ENCODE measurements around the gene CTSD. TPM values are rescaled to one million over a fixed set of nuclear protein-coding genes. Genes with fewer than 3 reads are reported as not detected.

CTSD gene
- polyA plus RNA-seq, 1 donor from 2014 or later, result 30.5 TPM

DNA sequence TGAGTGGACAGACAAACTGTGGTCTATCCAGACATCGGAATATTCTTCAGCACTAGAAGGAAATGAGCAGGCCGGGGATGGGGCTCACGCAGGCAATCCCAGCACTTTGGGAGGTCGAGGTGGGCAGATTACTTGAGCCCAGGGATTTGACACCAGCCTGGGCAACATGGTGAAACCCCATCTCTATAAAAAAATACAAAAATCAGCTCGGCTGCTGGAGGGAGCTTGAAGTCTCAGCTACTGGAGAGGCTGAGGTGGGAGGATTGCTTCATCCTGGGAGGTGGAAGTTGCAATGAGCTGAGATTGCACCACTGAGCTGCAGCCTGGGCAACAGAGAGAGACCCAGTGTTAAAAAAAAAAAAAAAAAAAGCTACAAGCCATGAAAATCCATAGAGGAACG is 8.0 kb upstream of the CTSD start:
- Histone ChIP-seq H3K4me2 (ENCODE audit: low read length) (no peak overlapping the region), H4K20me1 (ENCODE audit: insufficient read depth) (no peaks in the 10 kb centered on the region), H3K27me3 (ENCODE audit: insufficient read depth, low read depth, low read length) (no peaks in the 10 kb centered on the region), H3F3A (ENCODE audit: insufficient read depth, low read length, poor library complexity, severe bottlenecking) (no peaks in the 10 kb centered on the region), H2AFZ (ENCODE audit: low read depth, low read length) (no peak overlapping the region), H3K4me3 (ENCODE audit: low read length) (no peak overlapping the region), H3K9ac (ENCODE audit: low read length) (no peak overlapping the region), H3K9me3 (ENCODE audit: low read length) (no peaks in the 10 kb centered on the region), H3K79me2 (replicated peaks; ENCODE audit: insufficient read depth, low read length) (no peaks in the 10 kb centered on the region), H3K36me3 (ENCODE audit: insufficient read depth, low read length) (no peaks in the 10 kb centered on the region), H3K9me2 (ENCODE audit: insufficient read depth, low read length) (no peaks in the 10 kb centered on the region), H3K27ac (ENCODE audit: low read length) (no peak overlapping the region)
- TF ChIP-seq TAF1 (IDR thresholded peaks at IDR 0.05; ENCODE audit: low read depth), result no peak
- no peak for TF ChIP-seq MXI1 (conservative IDR thresholded peaks at IDR 0.05; ENCODE audit: poor library complexity, severe bottlenecking)
- no peak for TF ChIP-seq EZH2 (IDR thresholded peaks at IDR 0.05; ENCODE audit: borderline replicate concordance, insufficient read depth, low read length, poor library complexity, severe bottlenecking)
- TF ChIP-seq, protein P1, sequence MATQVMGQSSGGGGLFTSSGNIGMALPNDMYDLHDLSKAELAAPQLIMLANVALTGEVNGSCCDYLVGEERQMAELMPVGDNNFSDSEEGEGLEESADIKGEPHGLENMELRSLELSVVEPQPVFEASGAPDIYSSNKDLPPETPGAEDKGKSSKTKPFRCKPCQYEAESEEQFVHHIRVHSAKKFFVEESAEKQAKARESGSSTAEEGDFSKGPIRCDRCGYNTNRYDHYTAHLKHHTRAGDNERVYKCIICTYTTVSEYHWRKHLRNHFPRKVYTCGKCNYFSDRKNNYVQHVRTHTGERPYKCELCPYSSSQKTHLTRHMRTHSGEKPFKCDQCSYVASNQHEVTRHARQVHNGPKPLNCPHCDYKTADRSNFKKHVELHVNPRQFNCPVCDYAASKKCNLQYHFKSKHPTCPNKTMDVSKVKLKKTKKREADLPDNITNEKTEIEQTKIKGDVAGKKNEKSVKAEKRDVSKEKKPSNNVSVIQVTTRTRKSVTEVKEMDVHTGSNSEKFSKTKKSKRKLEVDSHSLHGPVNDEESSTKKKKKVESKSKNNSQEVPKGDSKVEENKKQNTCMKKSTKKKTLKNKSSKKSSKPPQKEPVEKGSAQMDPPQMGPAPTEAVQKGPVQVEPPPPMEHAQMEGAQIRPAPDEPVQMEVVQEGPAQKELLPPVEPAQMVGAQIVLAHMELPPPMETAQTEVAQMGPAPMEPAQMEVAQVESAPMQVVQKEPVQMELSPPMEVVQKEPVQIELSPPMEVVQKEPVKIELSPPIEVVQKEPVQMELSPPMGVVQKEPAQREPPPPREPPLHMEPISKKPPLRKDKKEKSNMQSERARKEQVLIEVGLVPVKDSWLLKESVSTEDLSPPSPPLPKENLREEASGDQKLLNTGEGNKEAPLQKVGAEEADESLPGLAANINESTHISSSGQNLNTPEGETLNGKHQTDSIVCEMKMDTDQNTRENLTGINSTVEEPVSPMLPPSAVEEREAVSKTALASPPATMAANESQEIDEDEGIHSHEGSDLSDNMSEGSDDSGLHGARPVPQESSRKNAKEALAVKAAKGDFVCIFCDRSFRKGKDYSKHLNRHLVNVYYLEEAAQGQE (IDR thresholded peaks at IDR 0.05; ENCODE audit: borderline replicate concordance), result no peak
- no peak for TF ChIP-seq POLR2AphosphoS5 (IDR thresholded peaks at IDR 0.05)
- TF ChIP-seq RAD21 (conservative IDR thresholded peaks at IDR 0.05), result no peak
- TF ChIP-seq, protein P2, sequence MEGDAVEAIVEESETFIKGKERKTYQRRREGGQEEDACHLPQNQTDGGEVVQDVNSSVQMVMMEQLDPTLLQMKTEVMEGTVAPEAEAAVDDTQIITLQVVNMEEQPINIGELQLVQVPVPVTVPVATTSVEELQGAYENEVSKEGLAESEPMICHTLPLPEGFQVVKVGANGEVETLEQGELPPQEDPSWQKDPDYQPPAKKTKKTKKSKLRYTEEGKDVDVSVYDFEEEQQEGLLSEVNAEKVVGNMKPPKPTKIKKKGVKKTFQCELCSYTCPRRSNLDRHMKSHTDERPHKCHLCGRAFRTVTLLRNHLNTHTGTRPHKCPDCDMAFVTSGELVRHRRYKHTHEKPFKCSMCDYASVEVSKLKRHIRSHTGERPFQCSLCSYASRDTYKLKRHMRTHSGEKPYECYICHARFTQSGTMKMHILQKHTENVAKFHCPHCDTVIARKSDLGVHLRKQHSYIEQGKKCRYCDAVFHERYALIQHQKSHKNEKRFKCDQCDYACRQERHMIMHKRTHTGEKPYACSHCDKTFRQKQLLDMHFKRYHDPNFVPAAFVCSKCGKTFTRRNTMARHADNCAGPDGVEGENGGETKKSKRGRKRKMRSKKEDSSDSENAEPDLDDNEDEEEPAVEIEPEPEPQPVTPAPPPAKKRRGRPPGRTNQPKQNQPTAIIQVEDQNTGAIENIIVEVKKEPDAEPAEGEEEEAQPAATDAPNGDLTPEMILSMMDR (IDR thresholded peaks at IDR 0.05; ENCODE audit: poor library complexity, severe bottlenecking), result no peak
- no peak for TF ChIP-seq SMC3 (conservative IDR thresholded peaks at IDR 0.05; ENCODE audit: poor library complexity)
- no peak for TF ChIP-seq EP300 (conservative IDR thresholded peaks at IDR 0.05; ENCODE audit: poor library complexity, severe bottlenecking)

DNA sequence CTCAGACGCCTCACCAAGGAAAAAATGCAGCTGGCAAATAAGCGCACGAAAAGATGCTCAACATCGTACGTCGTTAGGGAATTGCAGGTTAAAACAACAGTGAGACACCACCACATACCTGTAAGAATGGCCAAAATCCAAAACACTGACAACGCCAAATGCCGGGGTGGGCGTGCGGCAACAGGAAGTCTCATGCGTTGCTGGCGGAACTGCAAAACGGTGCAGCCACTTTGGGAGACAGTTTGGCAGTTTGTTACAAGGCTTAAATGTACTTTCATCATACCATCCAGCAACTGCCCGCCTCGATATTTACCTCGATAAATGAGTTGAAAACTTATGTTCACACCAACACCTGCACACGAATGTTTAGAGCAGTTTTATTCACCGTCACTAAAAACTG is 7.5 kb upstream of the CTSD start:
- H3F3A ChIP-seq (ENCODE audit: insufficient read depth, low read length, poor library complexity, severe bottlenecking), result no peaks in the 10 kb centered on the region
- no peak overlapping the region for H3K27ac ChIP-seq (ENCODE audit: low read length)
- H3K4me2 ChIP-seq (ENCODE audit: low read length), result no peak overlapping the region

More for the DNA sequence above, 7.5 kb upstream of the CTSD start:
- Histone ChIP-seq H3K79me2 (replicated peaks; ENCODE audit: insufficient read depth, low read length) (no peaks in the 10 kb centered on the region), H4K20me1 (ENCODE audit: insufficient read depth) (no peaks in the 10 kb centered on the region), H3K4me3 (ENCODE audit: low read length) (no peak overlapping the region), H2AFZ (ENCODE audit: low read depth, low read length) (no peak overlapping the region), H3K27me3 (ENCODE audit: insufficient read depth, low read depth, low read length) (no peaks in the 10 kb centered on the region), H3K9ac (ENCODE audit: low read length) (no peak overlapping the region), H3K36me3 (ENCODE audit: insufficient read depth, low read length) (no peaks in the 10 kb centered on the region), H3K9me3 (ENCODE audit: low read length) (no peaks in the 10 kb centered on the region), H3K9me2 (ENCODE audit: insufficient read depth, low read length) (no peaks in the 10 kb centered on the region)
- TF ChIP-seq RAD21 (conservative IDR thresholded peaks at IDR 0.05) (no peak), POLR2AphosphoS5 (IDR thresholded peaks at IDR 0.05) (no peak), EZH2 (IDR thresholded peaks at IDR 0.05; ENCODE audit: borderline replicate concordance, insufficient read depth, low read length, poor library complexity, severe bottlenecking) (no peak), EP300 (conservative IDR thresholded peaks at IDR 0.05; ENCODE audit: poor library complexity, severe bottlenecking) (no peak), MXI1 (conservative IDR thresholded peaks at IDR 0.05; ENCODE audit: poor library complexity, severe bottlenecking) (no peak), SMC3 (conservative IDR thresholded peaks at IDR 0.05; ENCODE audit: poor library complexity) (no peak), TAF1 (IDR thresholded peaks at IDR 0.05; ENCODE audit: low read depth) (no peak)
- TF ChIP-seq, protein P2 (IDR thresholded peaks at IDR 0.05; ENCODE audit: poor library complexity, severe bottlenecking), result no peak
- TF ChIP-seq, protein P1 (IDR thresholded peaks at IDR 0.05; ENCODE audit: borderline replicate concordance), result no peak

Data from neural cell (in vitro differentiated cells).